ENCODE results near the gene PRKCB.
A peak's percentile ranks its signal among the peaks of the same experiment; 100 is the strongest.

PRKCB gene

DNA sequence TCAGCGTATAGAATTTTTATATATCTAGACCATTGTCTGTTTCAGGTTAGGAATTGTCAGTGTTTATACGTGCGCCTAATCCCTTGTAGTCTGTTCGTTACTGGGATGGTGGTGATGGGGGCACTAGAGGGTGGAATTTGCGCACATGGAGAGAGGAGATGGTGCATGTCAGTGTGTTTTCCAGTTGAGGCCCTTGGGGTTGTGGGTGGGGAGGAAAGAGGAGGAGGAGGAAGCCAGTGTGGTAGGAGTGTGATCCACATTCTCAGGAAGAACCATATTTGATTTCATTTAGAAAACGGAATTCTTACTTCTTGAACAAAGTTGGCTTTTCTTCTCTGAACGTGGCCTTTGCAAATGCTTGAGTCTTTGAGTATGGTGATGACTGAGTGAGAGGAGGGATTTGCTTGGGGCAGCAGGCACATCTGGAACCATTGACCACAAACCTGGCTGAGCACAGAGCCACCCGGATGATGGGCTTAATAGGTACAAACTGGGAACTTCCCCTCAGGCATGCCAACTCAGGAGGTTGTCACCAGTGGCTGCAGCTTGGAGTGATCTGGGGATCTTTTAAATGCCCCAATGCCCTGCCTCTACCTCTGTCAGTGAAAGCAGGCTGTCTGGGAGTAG, 98.9 kb downstream of the PRKCB start:
- DNase-seq (ENCODE audit: low read depth in 2 of 3, low spot score in 2 of 3): no peak

DNA sequence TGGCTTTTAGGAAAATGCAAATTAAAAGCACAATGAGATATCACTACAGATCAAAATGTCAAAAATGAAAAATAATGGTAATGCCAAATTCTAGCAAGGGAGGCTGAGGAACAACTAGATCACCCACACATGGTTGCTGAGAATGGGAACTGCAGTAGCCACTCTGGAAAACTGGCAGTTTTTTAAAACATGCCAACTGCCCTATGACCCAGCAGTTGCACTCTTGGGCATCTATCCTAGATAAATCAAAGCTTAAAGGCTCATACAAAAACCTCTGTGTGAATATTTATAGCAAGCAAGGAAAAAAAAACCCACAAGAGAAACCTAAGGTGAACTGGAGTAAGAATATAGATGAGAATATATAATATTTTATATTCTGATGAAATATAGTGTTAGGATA, 104.3 kb downstream of the PRKCB start:
- DNase-seq (ENCODE audit: low read depth in 2 of 3, low spot score in 2 of 3): no peak

DNA sequence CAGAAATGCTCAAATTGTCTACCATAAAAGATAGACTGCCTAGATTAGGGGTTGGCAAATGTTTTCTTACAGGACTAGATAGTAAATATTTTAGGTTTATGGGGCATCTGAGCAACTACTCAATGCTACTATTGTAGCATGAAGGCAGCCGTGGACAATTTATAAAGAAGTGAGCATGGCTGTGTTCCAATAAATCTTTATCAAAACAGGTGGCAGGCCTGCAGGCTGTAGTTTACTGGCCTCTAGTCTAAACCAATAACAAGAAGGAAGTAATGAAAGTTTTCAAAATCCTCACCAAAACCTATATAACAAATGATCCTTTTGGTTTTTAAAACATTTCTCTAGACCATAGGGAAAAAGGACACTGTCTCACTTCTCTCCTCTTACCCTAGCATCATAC, 105.2 kb downstream of the PRKCB start:
- no peak for DNase-seq (ENCODE audit: low read depth in 2 of 3, low spot score in 2 of 3)

DNA sequence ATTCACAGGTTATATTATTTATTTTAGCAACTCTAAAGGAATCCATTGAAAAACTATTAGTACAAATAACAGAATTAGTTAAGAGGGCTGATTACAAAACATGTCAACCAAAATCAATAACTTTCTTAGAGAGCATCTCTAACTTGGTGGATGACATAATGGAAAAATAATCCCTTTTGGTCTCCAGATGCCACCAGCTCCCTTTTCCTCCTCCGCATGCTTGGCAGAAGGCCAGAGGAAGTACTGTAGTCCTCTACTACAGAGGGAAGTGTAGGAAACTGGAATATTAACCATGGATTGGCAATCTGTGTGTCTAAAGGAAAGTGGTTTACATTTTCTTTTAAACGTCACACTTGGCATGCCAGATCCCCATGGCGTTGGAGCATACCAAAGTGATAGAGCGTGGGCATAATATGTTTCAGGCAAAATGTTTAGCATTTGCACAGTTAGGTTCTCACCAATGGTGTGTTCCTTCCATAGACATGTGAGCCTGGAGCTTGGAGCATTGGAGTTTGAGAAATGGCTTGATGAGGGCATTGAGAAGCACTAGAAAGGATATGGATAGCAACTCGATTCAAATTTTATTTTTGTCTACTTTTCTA, 106.3 kb downstream of the PRKCB start:
- no peak for DNase-seq (ENCODE audit: low read depth in 2 of 3, low spot score in 2 of 3)

DNA sequence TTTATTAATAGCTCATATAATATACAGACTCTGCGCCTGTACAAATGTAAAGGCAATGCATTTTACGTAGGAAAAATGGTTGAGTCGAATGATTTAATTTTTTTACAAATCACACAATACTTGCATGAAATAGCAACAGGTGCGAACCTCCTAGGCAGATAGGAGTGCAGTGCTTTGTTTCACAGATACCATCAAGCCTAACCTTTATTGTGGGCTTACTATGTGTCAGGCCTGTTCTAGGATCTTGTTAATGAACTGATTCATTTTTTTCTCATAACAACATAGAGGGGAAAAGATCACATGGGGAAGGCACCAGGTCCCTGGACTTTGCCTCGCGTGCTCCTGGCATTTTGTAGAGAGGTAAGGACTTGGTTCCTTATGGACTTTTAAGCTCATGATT, 107.8 kb downstream of the PRKCB start:
- DNase-seq (ENCODE audit: low read depth in 2 of 3, low spot score in 2 of 3): no peak

DNA sequence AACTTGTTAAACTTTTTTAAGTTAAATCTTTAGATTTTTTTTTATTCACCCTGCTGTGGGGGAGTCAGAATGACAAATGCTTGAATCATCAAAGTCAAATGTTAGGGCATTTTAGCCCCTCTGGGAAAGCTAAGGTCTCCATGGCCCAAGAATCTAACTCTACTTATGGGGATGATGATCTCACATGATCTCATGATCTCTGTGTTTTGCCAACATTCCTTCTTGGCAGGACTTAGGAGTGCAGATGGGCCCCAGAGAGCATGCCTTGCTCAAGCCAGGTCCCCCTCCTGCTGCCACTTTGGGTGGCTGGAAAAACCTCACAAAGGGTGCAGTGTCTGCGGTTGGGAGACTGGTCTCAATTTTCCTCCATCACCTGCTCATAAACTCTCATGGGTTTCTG, 108.6 kb downstream of the PRKCB start:
- DNase-seq (ENCODE audit: low read depth in 2 of 3, low spot score in 2 of 3): no peak

DNA sequence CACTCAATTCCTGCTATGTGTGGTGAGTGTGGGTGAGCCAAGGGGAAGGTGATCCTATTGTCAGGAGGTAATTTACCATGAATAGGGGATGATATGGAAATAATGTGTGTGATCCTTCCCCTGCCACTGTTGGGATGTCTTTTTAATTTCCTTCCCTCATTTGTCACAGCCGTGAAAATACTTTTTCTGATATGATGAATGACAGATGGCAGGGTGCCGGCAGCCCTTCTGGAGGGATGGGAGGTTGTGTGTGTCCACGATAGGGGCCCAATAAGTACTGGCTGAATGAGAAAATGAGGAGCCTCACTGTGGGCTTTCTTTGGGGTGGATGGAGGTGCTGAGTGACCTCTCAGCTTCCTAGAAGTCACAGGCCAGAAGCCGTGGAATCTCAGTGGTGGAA, 109.5 kb downstream of the PRKCB start:
- DNase-seq (ENCODE audit: low read depth in 2 of 3, low spot score in 2 of 3): no peak

DNA sequence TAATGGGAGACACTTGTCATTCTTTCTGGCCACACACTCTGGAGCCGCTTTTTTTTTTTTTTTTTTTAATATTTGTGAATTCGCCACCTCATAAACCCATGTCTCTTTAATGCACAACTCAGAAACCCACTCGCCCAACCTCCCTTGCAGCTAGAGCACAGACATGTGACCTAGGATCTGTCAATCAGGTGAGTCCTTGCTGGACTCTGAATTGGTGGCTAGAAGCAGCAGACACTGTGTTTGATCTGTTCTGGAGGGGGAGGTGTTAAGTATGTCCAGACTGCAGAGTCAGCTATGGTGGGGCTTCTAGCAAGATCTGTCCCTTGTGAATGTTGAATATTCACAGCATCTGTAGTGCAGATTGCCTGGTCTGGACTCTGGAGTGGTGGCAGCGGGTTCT, 112.1 kb downstream of the PRKCB start:
- no peak for DNase-seq (ENCODE audit: low read depth in 2 of 3, low spot score in 2 of 3)

DNA sequence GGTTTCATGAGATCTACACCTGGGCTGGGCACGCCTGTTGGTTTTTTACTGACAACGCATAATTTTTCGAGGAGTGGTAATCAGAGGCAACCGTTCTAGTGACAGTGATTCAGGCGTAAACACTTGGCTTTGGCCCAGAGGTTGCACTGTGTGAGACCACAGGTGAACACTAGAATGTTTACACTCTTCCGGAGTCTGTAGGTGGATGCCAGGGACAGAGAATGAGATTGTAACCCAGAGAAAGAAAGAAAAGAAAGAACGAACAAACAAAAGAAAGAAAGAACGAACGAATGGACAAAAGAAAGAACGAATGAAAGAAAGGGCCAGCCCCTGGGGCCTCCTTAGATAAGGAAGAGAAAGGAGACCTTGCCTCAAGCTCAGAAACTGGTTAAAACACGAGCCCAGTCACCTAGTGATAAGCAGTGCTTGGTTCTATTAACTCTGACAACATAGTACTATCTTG, 113.2 kb downstream of the PRKCB start:
- no peak for DNase-seq (ENCODE audit: low read depth in 2 of 3, low spot score in 2 of 3)

DNA sequence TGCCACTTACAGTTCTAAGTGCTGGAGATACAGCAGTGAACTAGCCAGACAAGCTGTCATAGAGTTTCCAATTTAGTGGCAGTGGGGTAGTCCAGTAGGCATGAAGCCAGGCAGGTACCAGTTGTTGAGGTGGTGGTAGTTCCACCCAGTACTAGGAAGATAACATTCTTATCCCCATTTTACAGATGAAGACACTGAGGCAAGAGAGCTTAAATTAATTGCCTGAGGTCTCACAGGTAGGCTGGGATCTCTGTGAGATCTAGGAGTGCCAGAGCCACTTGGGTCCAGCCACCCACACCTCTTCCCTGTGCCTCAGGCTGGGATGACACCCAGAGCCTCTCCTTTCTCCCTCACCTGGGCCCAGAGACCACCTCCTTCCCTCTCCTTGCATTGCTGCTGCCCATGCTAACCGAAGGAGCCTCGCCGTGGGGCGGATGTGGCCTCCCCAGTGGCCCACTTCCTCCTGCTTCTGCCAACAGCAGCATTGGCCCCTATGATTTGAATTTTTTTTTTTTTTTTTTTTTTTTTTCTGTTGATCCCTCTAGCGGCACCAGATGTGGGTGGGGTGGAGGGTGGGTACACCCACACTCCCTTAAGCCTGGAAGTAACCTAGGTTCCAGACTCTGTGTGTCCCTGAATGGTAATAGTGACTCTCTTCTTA, 114.0 kb downstream of the PRKCB start:
- peak in 2 of 3 experiments; percentile 29 to 36 for DNase-seq (ENCODE audit: low read depth in 2 of 3, low spot score in 2 of 3)

DNA sequence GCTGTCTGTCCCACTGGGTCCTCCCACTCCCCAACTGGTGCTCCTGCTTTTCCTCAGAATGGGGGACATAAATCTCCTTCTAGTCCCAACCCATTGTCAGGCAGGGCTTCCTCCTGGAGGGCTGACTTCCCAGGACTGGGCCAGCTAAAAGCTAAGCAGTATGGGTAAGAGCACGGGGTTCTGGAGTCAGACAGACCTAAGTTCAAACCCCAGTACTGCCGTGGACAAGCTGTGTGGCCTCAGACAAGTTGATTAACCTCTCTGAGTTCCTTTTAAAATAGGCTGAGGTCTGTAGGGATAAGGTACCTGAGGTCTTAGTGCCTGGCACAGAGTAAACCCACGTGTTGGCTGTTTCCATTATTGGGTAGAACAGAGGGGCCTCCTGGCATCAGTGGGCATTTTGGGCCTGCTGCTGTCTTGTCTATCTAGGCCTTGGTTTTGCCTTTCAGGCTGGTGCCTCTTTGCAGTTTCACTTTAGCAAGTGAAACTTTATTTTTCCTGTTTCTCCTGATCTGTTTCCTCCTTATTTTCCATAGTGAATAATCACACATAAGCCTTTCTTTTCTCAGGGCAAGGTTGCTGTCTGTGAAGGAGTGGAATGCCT, 114.6 kb downstream of the PRKCB start:
- no peak for DNase-seq (ENCODE audit: low read depth in 2 of 3, low spot score in 2 of 3)

DNA sequence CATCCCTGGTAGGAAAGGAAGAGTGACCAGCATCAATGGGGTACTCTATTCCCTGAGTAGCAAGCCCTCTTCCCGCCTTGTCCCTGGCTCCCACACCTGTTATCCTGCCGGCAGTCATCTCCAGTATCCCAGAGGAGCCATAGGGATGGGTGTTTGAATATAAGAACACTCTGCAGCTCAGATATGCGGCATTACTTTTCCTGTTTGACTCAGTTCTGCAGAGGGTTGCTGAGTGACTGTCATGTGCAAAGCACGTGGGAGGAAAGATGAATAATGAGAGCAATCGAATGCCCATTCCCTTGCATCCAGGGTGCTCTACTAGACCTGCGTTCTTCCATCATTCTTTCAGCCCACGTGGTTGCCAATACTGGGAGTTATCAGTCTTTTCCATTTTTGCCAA, 115.1 kb downstream of the PRKCB start:
- DNase-seq (ENCODE audit: low read depth in 2 of 3, low spot score in 2 of 3): no peak

DNA sequence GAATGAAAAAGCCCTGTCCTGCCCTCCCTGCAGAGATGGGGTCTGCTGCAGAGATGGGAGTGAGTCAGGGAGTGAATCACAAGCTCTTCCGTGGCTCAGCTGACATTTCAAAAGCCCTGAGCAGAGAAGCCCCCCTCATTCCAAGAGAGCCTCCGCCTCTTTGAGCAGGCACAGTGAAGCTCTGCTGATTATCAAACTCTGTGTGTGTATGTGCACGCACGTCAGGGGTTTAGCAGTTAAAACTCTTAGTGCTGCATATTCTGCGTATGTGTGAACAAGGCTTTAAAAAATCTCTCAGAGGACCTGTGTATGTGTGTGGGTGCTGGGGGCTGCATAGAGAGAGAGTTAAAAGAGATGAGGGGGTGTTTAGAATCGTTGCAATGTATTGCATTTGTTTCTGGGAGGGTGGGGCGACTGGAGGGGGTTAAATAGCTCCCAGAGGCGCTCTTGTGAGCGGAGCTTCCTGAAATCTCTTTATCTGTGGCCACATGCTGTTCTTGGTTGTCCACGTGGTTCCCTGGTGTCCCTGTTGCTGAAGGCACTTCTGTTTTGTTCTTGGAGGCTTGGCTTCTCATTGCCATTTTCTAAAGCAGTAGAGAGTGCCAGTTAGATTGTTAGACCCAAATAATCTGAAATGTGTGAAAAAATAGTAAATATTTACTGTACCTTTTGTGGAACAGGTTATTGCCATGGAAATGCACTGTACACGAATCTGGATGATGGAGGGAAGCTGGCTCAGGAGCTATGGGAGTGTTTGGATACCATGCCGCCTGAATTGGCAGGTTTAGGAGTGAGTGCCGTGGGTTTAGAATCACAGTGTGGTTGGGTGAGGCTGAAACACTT, 116.6 kb downstream of the PRKCB start:
- peak in 1 of 3 experiments; percentile 19 for DNase-seq (ENCODE audit: low read depth in 2 of 3, low spot score in 2 of 3)

DNA sequence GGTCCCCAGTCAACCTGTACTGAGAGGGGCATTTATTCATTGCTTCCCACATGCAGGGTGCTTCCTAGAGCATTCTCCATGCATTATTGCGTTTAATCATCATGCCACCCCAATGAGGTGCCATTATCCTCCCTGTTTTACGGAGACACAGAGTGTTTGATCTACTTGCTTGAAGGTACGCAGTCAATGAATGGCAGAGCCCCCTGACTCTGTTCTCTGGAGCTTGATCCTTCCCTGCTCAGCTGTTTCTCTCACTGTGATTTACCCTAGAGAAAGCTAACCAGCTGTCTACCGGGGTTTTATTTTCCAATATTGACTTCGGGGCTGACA, 117.2 kb downstream of the PRKCB start:
- no peak for DNase-seq (ENCODE audit: low read depth in 2 of 3, low spot score in 2 of 3)

DNA sequence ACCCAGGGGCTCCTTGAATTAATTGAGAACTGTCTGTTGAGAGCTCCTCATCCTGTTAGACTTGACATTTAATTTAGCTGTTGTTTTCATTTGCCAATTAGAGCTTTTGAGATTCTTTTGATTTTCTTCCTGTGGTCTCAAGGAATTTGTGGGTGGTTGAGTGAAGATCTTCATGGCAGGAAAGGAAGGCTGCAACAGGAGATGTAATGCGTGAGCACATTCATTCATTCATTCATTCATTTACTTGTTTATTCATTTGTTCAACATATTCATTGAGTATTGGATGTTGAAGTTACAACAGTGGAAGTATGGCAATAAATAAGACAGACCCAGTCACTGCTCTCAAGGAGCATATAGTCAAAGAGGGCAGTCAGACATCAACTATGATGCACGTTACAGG, 117.7 kb downstream of the PRKCB start:
- DNase-seq (ENCODE audit: low read depth in 2 of 3, low spot score in 2 of 3): no peak

DNA sequence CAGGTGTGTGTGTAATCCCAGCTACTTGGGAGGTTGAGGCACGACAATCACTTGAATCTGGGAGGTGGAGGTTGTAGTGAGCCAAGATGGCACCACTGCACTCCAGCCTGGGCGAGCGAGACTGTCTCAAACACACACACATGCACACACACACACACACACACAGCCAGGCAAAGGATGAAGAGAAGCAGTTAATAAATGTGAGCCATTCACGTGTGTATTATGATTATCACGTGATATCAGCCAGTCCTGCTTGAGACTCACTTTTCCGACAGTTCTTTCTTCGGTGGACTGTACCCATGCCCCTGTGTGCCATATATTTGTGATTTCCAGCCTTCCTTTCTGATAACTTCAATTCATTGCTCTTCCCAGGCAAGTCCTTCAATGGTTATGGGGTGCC, 119.3 kb downstream of the PRKCB start:
- DNase-seq (ENCODE audit: low read depth in 2 of 3, low spot score in 2 of 3): no peak

DNA sequence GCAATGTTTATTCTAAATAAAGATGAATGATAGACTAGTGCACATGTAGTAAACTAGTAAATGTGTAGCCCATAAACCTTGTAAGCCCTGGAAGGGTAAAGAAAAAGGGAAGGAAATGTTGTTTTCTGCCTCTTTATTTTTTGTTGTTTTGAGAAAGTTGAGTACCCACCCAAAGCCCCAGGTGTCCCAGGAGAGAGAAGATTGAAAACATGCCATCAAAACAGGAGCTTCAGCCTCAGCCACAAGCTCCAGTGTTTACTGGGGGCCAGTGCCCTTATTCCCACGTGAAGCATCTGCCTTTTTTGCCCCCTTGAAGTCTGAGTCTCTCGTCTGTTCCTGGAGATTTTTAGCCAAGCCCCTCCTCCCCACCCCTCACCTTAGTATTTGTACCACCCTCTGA, 121.5 kb downstream of the PRKCB start:
- no peak for DNase-seq (ENCODE audit: low read depth in 2 of 3, low spot score in 2 of 3)

DNA sequence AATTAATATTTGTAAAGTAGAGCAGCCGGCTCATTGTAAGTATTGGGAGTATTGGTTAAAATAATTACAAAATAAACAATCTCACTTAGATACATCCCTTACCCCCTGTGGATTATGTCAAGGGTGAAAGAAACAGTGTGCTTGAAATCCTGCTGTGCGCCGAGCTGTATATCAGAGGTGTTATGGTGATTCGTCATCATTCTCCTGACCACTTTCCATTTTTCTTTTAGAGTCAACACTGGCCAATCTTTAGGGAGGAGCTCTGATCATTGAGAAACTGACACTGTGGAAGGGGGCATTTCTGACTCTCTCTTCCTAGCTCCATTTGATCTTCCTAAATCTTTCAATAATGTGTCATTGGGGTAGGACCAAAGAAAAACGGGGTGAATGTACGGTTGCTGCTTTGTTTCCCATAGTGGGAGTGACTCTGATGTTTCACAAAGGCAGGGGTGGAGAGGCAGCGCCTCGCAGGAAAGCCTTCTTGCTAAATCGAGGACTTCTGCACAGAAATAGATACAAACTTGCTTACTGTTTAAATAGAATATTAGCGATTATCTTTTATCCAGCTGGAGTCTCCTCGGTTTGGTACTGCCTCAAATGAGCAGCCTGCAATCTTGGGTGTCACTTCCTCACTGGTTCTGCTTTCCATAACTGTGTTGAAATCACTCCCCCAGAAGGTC, 123.4 kb downstream of the PRKCB start:
- DNase-seq (ENCODE audit: low read depth in 2 of 3, low spot score in 2 of 3): no peak

DNA sequence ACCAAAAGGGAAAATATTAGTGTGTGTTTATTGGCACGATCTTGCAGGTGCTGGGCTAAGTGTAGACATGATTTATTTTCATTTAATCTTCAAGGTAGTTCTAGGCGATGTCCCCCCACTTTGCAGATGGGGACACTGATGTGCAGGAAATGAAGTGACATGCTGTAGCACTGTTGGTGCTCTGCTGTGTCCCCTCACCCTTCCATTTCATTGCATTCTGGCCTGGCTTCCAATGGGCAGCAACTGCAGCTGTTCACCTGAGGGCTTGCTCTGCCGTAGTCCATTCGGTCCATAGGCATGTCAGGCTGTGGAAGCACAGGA, 123.9 kb downstream of the PRKCB start:
- DNase-seq (ENCODE audit: low read depth in 2 of 3, low spot score in 2 of 3): no peak

DNA sequence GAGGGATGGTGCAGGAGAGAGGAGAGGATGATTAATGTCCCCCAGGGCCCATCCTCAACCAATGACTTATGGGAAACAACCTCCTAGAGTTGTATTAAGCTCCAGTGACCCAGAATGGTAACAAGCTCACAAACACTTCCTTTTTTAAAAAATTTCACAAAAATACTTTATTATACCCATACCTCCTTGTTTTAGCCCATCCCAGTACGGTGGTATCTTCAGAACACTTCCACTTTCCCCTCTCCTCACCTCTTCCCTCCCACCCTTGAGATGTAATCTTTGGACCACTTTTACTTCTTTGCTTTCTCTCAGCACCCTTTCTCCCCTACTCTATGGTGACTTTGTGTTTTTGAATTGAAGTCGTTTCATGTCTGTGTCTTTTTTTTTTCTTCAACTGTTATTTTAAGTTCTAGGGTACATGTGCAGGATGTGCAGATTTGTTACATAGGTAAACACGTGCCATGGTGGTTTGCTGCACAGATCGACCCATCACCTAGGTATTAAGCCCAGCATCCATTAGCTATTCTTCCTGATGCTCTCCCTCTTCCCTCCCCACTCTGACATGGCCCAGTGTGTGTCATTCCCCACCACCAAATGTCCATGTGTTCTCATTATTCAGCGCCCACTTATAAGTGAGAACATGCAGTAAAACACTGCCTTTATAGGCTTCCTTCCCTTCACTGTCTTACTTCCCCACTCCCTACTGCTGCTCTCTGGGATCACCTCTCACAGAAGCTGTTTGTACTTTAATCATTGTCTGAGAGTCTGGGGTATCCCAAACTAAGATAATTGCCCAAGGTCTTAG, 124.5 kb downstream of the PRKCB start:
- DNase-seq (ENCODE audit: low read depth in 2 of 3, low spot score in 2 of 3): no peak

Measured in activated CD8-positive, alpha-beta memory T cell treated with anti-CD3 and anti-CD28 coated beads for 48 hours (primary cell).